GM18511 (cell line): Measurements from ENCODE around the gene DOCK1.

ENCODE experiments used
- ATAC-seq: cut with Tn5 transposase; IDR thresholded peaks from one replicate; pipeline ENCODE4 v1.9.1; 2021; ENCODE audit warnings: mild to moderate bottlenecking, moderate library complexity; ENCODE audit not compliant: unreplicated experiment

DOCK1 gene

GRCh38 chr10:127441350-127442219 lies 536.4 kb downstream of the DOCK1 start:
- ATAC-seq: no peak

DNA sequence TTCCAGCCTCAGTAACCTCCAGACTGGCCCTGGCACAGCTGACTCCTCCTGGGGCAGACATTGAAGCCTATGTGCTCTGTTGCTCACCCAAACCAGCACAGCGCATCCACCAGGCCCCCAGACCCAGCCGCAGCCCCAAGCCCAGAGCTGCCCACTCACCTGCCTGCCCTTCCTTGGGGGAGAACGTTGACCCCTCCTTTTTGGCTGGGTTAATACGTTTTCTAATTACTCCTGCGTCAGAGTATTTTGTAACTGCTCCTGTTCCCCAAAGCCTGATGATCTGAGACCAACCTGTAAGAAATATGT lies 536.9 kb downstream of the DOCK1 start:
- ATAC-seq: no peak

DNA sequence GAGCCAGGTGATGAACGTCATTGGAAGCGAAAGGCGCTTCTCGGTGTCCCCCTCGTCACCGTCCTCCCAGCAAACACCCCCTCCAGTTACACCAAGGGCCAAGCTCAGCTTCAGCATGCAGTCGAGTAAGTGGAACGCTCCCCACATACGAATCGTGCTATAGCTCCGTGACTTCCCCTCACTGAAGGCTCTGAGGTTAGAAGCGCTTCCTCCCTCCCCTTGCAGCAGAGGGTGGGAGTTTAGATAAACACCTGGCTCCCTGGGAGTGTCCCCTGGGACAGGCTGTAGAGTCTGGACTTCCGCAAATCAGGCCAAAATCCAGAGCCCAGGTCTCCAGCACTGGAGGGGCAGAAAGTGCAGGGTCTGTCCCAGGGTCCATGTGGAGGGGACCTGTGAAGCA lies 538.9 kb downstream of the DOCK1 start:
- no peak for ATAC-seq

DNA sequence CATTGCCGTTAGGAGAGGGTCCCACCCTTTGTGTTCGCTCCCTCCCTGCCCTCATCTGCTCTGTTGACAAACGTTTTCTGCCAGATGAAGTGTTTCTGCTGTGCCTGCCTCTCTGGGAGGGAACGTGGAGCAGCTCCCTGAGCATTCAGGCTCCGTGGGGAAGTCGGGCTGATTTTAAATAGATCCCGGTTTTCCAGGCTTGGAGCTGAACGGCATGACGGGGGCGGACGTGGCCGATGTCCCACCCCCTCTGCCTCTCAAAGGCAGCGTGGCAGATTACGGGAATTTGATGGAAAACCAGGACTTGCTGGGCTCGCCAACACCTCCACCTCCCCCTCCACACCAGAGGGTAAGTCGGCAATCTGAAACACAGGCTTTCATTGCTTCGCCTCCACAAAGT lies 542.0 kb downstream of the DOCK1 start:
- ATAC-seq: no peak

- no peak for ATAC-seq
Observed at GRCh38 chr10:127449490-127449889, 544.3 kb downstream of the DOCK1 start.

DNA sequence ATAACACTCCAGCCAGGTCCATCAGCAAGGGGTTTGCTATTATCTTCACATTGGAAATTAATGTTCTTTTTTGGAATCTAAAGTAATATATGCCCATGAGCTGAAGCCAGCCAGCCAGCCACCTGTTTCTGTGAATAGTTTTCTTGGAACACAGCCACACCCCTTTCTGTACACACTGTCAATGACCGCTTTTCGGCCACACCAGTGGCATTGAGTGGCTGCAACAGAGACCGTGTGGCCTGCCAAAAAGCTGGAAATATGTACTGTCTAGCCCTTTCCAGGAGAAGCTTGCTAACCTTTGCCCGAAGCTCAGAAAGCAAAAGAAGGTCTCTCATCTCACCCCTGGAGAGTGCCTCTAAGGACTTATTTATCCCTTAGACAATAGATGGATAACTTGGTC lies 545.4 kb downstream of the DOCK1 start:
- no peak for ATAC-seq

DNA sequence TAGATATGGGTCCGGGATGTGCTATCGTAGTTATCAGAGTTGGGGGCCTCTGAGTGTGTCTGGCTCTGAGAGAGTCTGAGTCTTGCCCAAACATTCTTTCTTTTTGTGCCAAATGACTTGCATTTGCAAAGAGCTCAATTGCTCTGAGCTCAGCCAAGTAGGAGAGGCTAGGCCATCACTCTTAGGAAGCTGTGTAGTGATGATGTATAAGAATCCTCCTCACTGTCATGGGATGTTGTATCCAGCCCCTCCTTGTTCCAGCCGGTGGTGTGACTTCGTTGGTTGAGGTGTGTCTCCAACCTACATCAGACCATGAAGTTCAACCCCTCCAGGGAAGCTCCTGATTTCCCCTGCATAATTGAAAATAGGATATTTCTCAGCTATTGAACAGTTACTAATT lies 546.4 kb downstream of the DOCK1 start:
- ATAC-seq: no peak

DNA sequence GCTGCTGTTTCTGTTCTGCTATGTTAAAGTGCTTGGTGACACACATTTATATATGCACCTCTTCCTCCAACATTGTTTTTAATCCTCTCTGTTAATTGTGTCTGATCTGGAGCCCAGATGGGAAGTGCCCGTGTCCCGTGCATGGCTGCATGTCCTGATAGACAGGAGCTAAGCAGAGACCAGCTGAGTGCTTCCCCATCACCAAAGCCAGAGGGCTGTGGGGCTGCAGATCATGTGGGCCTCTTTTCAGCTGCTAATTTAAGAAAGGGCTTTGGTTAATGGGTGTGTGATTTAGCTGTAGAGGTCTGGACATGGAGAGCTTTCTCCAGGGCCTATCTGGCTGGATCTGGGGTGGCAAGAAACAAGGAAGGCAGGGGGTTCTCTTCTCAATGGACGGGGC lies 547.3 kb downstream of the DOCK1 start:
- no peak for ATAC-seq

DNA sequence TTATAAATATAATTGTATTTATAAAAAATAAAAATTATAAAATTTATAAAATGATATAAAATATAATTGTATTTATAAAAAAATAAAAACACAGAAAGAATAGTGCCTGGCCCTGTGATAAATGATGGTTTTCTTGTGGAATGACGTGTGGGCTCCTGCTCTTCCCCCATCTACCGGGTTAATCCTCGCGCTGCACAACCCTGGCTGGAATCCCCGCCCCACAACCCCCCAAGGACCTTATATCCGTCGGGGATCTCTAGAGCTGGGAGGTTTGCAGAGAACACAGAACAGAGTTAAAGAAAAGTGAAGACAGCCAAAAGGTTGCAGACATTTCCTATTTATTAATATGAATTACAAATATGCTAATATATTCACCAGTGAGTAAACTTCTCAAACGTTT lies 548.5 kb downstream of the DOCK1 start:
- ATAC-seq: no peak

- no peak for ATAC-seq
Observed at GRCh38 chr10:127456122-127456521, 550.9 kb downstream of the DOCK1 start.

DNA sequence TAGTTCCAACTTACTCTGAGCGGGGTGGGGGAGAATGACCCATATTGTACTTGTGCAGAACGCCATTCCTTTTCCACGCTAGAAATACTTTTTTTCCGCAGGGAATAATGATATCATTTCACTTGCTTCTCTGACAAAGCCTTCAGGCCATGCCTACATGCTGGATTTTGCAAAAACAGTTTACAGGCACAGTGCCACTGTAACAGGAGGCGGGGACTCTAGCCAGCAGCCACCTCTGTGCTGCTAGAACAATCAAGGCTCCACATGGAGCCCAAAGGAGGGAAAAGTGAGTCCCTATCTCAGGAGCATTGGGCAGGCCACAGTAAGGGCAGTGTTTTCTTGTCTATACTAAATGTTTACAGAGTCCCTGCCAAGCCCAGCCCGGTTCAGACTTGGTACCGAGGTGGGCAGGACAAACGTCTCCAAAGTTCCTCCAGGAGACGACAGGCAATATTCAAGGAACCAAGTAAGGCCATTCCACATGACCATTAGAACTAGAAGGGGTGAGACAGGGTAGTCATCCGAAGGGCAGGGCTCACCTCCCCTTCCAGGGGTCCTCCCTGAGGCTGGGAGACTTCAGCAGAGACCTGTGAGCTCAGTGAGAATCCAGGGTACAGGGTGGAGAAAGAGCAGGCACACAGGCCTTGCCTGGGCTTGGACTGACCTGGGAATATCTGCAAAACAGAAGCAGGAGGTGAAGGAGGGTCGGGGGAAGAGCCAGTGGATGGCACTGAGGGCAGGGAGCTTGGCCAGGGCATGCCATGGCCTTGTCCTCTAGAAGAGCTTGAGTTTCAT lies 553.0 kb downstream of the DOCK1 start:
- ATAC-seq: no peak

GRCh38 chr10:127458829-127459228 lies 553.6 kb downstream of the DOCK1 start:
- ATAC-seq: no peak

DNA sequence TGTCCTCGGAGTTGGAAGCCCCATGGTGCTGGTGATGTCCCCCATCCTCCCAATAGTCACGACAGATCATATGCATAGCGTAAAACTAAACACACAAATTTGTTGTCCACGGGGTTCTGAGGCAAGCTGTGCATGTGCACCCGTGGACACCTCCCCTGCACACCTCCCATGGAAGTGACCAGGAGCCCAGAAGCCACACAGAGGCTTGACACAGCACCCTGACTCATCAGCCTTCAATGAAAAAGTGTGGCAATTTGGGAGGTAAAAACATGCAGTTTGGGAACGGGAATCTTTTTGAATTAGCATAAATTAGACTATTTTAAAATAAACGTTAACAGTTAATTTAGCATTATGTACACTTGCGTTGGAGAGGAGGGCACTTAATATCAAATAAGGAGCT lies 554.7 kb downstream of the DOCK1 start:
- no peak for ATAC-seq

GRCh38 chr10:127462643-127463295 lies 557.5 kb downstream of the DOCK1 start:
- ATAC-seq: no peak

DNA sequence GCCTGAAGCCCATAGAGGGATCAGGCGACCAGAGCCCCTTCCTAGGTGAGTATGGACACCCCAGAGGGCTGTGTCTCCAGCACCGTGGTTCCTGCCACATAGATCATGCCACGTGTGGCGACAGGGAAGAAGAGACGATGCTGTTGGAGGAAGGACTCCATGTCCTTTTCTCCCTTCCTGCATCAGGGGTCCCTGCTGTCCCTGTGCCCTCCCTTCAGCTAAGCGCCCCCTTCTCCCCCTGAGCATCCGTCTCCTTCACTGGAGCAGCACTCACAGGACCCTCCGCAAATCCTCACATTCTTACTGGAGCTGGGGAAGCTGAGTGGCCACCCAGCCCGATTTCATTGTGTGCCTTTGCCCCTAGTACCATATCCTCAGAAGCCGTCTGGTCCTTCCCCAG lies 558.3 kb downstream of the DOCK1 start:
- no peak for ATAC-seq

- ATAC-seq: no peak
Observed at GRCh38 chr10:127464561-127464960, 559.3 kb downstream of the DOCK1 start.

GRCh38 chr10:127467811-127468210 lies 562.6 kb downstream of the DOCK1 start:
- no peak for ATAC-seq

DNA sequence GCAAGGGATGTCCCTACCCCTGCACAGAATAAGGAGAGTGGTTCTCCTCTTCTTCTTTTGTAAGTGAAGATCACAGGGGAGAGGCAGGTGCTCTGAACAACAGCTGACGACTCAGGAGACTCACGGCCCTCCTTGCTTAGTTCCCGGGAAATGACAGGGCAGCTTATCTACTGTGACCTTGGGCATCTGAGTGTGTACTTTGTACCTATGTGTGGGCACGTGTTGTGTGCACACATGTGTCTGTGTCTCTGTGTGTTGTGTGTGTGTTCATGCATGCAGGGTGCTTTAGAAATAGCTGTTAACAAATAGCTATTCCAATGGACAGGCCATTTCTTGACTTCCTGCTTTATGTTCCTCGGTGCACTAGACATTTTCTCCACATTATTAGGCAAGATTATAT lies 563.4 kb downstream of the DOCK1 start:
- no peak for ATAC-seq

DNA sequence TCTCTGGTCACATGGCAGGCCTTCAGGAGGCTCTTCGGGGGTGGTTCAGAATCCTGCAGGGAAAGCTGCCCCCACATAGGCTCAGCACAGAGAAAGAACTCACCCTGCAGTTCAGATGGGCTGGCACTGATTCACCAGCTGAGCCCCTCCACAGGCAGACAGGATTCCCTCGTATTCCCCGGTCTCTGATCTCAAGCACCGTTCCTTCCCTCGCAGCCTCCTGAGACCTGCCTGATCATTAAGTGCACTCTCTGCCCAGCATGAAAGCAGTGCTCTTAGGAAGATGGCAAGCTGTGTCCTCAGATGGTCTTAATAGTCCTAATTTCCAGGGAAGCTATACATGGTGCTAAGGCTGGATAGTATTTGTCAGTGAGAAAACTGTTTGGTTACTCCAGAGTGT lies 565.7 kb downstream of the DOCK1 start:
- ATAC-seq: no peak

- no peak for ATAC-seq
Observed at GRCh38 chr10:127472976-127473375, 567.7 kb downstream of the DOCK1 start.

- no peak for ATAC-seq
Observed at GRCh38 chr10:127474501-127474900, 569.3 kb downstream of the DOCK1 start.
